HG02610 (cell line): Measurements from ENCODE around the gene NEURL1.

Experiments used
- ATAC-seq: cut with Tn5 transposase; IDR thresholded peaks from one replicate; pipeline ENCODE4 v1.9.1; 2021; ENCODE audit warnings: mild to moderate bottlenecking, moderate library complexity; ENCODE audit not compliant: unreplicated experiment

Gene NEURL1

DNA sequence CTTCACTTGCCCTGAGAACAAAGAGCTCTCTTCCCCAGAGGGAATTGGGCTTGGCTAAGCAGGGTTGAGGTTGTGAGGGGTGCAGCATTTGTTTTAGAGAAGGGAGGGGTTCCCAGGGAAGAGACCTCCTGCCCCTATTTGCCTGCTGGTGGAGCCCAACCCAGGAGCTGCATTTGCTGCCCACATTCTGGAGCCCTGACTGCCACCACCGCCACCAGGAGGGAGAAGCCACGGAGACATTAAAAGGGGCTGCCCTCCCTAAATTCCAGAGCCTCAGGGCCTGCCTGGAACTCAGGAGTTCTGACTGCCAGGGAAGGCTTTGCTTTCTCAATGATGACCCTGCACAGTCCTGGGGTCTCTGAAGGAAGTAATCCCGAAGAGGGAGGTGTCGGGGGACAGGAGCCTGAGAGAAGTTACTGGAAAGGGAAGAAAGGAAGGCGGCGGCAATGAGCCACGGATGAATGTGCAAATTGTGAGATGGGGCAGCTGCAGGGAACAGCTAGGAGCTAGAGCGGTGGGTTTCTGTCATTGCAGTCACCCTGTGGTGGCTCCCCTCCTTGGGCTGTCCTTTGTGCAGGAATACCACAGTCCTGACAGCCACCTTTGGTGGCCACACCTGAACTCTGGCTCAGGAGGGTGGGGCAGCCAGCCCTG, 51.3 kb downstream of the NEURL1 start:
- ATAC-seq = no peak

- no peak for ATAC-seq
Observed at GRCh38 chr10:103545366-103545765, 51.9 kb downstream of the NEURL1 start.

DNA sequence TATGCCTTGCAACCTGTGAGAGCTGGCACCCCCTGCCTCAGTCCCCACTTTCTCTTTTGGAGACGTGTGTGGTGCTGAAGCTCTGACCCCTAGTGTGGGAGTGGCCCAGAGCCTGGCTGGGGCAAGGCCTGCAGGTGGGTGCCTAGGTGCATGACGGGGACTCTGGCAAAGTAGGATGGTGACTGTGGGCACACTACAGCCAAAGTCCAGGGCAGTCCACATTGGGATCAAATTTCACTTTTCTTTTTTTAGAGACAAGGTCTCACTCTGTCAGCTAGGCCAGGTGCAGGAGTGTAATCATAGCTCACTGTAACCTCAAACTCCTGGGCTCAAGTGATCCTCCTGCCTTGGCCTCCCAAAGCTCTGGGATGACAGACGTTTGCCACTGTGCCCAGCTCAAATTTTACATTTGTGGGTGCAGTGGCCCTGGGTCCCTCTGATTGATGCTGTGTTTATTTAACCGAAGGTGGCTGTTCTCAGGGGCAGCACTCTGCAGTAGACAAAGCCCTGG, 52.3 kb downstream of the NEURL1 start:
- ATAC-seq = no peak

- no peak for ATAC-seq
Observed at GRCh38 chr10:103546401-103546800, 52.9 kb downstream of the NEURL1 start.

GRCh38 chr10:103547391-103547946, 54.0 kb downstream of the NEURL1 start:
- no peak for ATAC-seq

DNA sequence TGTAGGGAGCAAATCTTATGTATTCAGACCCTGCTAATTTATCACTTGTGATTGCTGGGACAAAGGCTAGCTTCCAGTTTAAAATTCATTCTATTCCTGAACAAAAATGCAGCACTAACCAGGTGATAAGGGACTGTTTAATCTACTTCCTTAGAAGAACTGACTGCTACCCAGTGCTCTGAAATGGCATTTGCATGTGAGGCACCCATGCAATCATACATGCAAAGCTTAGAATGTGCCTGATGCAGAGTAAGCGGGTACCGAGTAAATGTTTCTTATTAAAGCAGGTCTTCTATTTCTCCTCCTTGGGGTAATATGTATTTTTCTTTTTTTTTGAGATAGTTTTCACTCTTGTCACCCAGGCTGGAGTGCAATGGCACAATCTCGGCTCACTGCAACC, 54.5 kb downstream of the NEURL1 start:
- ATAC-seq = no peak

GRCh38 chr10:103548581-103549348, 55.3 kb downstream of the NEURL1 start:
- no peak for ATAC-seq

DNA sequence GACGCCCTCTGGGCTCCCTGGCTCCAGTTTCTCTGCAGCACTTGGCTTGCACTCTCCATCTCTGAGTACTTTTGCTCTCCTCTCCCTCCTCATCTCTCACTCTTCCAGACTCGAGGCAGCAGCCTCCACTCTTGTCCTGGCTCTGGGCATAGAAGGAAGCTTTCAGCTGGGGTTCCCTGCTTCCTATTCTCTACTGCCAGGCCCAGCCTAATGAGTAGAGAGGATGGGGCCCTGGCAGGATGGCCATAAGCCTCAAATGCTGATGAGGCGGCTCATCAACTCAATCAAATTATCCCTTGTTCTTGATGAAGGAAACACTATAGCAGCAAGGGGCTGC, 55.8 kb downstream of the NEURL1 start:
- no peak for ATAC-seq

DNA sequence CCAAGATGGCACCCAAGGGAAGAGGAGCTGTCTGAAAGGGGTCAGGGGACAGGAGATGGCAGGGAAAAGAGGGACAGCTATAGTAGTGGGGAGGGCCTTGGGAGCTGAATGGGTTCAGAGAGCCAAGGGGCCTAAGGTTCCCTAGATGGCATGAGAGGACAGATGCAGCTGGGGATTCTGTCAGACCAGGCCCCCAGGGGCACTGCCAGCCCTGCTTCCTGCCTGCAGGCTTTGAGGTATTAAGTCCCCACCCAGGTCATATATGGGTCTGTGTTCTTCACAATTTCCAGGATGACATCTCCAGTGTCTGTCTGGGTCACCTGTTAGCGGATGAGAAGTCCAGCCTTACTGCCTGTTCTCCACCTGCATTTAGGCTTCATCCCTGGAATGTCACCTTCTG, 56.7 kb downstream of the NEURL1 start:
- ATAC-seq = no peak

DNA sequence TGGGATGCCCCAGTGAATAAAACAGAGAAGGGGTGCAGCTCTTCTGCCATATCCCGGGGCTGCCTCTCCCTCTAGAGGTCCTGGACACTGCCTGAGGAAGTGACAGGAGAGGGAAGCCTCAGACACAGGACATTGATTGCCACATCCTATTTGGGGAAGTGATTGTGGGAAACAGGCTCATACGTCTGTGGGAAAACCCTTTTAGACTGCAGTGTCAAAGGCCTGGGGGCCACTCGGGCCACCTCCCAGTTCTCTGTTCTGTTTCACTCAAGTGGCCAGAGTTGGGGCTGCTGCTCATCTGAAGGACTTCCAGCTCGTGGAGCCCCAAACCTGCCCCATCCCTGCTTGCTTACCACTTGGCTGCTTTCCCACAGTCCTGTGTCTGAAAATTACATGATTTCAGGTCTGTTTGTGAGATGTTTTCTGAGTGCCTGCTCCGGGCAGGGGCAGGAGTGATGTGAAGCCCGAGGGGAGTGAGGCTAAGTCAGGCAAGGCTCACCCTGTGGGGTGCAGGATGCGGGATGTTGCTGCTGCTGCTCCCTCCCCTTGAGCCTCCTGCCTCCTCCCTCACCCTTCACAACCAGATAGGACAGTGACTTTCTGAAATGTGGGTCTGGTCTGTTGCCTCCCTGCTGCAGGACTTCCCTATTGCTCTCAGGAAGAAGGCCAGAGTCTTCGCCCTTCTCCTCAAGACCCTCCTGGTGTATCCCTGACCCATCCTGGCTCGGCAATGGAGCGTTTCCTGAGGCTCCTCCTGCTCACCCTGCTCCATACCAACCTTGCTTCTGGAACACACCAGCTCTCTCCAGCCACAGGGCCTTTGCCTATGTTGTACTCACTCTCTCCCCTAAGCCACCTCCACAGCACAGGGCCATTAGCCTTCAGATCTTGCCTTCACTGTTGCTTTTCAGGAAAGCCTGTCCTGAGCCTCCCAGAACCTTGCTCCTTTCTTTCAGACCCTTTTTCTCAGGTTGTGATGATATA, 58.4 kb downstream of the NEURL1 start:
- ATAC-seq = no peak

DNA sequence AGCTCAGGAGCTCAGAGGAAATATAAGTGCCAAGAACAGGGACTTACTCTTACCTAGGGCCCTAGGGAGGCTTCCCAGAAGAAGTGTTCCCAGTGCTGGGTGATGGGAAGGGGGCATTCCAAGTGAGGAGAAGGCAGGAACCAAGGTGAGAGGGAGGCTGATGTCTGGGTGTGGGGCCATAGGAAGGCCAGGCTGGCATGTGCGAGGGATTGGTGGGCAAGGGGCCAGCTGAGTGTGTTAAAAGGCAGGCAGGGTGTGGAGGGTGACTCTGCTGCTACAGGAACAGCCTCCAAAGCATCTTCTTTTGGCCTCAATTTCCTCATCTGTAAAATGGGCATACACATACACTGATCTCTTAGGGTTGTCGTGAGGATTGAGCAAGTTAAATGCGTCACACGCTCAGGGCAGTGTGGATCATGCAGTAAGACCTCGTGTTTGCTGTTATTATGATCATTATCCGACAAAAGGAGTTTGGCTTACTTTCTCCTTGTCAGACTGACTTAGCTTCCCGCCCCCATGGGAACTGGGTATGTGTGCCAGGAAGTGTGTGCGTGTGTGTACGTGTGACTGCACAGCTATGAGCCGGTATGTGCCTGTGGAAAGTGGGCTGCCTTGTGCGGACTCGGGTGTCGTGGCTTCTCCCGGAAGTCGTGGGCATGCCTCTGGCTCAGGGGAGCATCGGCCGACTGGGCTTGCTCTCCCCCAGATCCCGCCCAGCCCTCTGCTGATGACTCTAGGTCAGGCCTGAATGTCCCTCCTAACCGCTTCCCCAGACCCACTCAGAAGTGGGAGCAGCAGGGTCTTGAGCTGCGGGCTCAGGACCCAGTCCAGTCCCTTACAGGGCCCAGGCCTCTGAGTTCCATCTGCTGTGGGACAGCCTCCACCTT, 59.6 kb downstream of the NEURL1 start:
- ATAC-seq = no peak

- ATAC-seq = no peak
Observed at GRCh38 chr10:103553743-103554487, 60.4 kb downstream of the NEURL1 start.

DNA sequence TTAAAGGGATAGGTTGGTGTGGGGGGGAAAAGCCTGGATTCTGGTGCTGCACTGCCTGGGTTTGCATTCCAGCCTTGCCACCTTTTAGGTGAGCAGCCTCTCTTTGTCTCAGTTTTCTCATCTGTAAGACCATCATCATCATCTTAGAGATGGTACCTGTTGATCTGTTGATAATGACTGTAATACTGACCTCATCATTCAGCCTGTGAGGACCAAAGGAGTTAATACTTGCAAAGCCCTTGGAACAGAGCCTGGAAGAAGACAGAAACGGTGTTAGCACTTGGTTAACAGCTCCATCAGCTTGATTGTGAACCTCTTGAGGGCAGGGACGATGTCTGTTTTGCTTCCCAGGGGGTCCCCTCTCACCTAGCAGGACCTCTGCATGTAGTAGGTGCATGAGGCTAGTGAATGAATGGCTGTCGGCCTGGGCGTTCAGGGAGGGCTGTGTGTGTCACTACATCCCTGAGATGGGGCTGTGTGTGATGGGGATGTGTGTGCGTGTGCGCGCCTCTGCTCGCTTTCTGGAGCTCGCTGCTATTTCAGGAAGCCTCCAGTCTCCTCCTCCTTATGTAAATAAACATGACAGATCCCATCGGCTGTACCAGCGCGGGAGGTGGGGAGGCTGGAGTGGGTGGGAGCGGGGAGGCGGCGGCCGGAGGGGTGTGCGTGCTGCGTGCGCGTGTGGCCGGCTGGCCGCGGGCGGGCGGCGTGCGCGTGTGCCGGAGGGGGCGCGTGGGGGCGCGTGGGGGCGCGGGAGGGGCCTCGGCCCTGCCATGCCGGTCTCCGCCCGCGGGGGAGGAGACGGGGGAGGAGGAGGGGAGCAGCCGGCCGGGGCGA, 61.2 kb downstream of the NEURL1 start:
- ATAC-seq = no peak

GRCh38 chr10:103555325-103555649, 61.8 kb downstream of the NEURL1 start:
- no peak for ATAC-seq

DNA sequence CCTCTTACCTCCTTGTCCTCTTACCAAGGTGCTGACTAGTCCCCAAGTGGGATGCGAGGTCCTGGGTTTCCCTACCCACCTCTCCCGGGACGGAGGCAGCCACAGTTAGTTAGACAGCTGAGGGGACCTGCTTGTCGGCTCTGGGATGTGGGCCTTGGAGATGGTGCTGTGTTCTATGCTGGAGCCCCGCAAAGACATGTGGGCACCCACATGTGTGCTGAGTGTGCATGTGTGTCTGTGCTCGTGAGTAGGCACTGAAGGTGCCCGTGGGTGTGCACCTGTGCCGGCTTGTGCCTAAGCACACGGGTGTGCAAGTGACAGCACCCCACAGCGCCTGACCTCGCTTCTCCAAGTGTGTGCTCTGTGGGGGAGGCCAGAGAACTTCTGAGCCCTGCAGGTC, 62.2 kb downstream of the NEURL1 start:
- no peak for ATAC-seq

- ATAC-seq = no peak
Observed at GRCh38 chr10:103556383-103557007, 63.0 kb downstream of the NEURL1 start.

DNA sequence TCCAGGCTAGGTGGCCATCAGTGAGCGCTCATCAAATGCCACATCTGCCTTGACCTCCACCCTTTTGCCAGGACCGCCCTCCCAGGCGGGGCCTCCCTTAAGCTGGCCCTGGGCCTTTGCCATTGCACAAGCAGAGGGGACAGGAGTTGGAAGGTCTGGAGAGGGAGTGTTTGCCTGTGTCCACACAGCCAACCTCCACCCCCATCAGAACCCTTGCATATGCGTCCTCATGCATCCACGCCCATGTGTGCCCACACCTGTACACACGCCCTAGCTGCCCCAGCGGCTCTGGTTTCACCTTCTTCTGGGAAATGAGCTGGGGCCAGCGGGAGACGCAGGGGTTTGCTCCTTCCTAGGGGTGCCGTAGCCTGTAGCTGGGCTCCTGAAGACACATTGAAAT, 64.0 kb downstream of the NEURL1 start:
- ATAC-seq = no peak

- ATAC-seq = no peak
Observed at GRCh38 chr10:103558911-103559310, 65.4 kb downstream of the NEURL1 start.
